K562 (cell line): Measurements from ENCODE around the gene CCDC87. TPM values are rescaled to one million over a fixed set of nuclear protein-coding genes. Genes with fewer than 3 reads are reported as not detected.

Source experiments
- ARID1B ChIP-seq: fragments of 450-650 bp; IDR thresholded peaks from 2 replicates; pipeline ENCODE4 v1.6.1; 2016; ENCODE audit warnings: antibody characterized with exemption, mild to moderate bottlenecking, inconsistent platforms
- MXI1 ChIP-seq: IDR thresholded peaks from 2 replicates; pipeline ENCODE4 v1.6.1; 2011; ENCODE audit warnings: low read depth, mild to moderate bottlenecking, improper control_type of control experiment, low read length
- PURB ChIP-seq: sonication (generic); formaldehyde crosslinking; IDR thresholded peaks from 2 replicates; pipeline ENCODE4 v1.9.0; 2021; ENCODE audit warnings: low read depth, mild to moderate bottlenecking, missing genetic modification reagents
- TAF15 ChIP-seq: fragments of 200-400 bp; formaldehyde crosslinking; IDR thresholded peaks from 2 replicates; pipeline ENCODE4 v1.6.1; 2017; ENCODE audit warnings: mild to moderate bottlenecking, low read depth, low read length, moderate library complexity
- ZNF184 ChIP-seq: sonication (generic); formaldehyde crosslinking; IDR thresholded peaks from 2 replicates; pipeline ENCODE4 v1.5.0; 2020; ENCODE audit warnings: missing genetic modification reagents
- ZNF24 ChIP-seq: fragments of 450-650 bp; IDR thresholded peaks from 2 replicates; pipeline ENCODE4 v1.6.1; 2016
- ZNF282 ChIP-seq: sonication (generic); formaldehyde crosslinking; IDR thresholded peaks from 2 replicates; pipeline ENCODE4 v1.8.1; 2023; ENCODE audit warnings: missing genetic modification reagents
- ZNF444 ChIP-seq: fragments of 250-450 bp; sonication (Bioruptor Pico); IDR thresholded peaks from 2 replicates; pipeline ENCODE4 v1.4.0; 2020; ENCODE audit warnings: mild to moderate bottlenecking, moderate library complexity
- ZNF644 ChIP-seq: fragments of 200-800 bp; sonication (Bioruptor generic); IDR thresholded peaks from 2 replicates; pipeline ENCODE4 v1.6.1; 2016; ENCODE audit warnings: low read depth, missing genetic modification characterization, missing compliant biosample characterization
- polyA plus RNA-seq, 8 experiments: library from polyadenylated mRNA; depleted of rRNA in 4 of 8; stranded (reverse) in 5 of 8; unstranded in 3 of 8; fragments of >200 nt; fragmentation: Nextera tagmentation in 2 of 8; fragmentation: Illumina TruSeq in 1 of 8; extraction: Ambion mirVana in 2 of 8; extraction: Trizol in 1 of 8; gene quantifications; 2 replicates each; pipeline versions ENCODE4 v1.2.1 to v1.2.3, GENCODE V29; 2011 to 2014; ENCODE audit warnings: inconsistent platforms in 1 of 8, missing spikeins in 1 of 8
- total RNA-seq, 7 experiments: library from RNA; depleted of rRNA in 6 of 7; stranded (reverse); fragments of >200 nt in 6 of 7; fragmentation: Illumina TruSeq in 2 of 7; extraction: Trizol in 2 of 7; gene quantifications; 2 replicates each; pipeline versions ENCODE4 v1.2.1 to v1.2.3, GENCODE V29; 2011 to 2021; ENCODE audit warnings: low replicate concordance in 1 of 7
- TF ChIP-seq, protein P1 (sequence below): fragments of 250-450 bp; sonication (Bioruptor Pico); IDR thresholded peaks from 2 replicates; pipeline ENCODE4 v1.4.0; 2020
- TF ChIP-seq, protein P2 (sequence below): fragments of 450-650 bp; IDR thresholded peaks from 2 replicates; pipeline ENCODE4 v1.7.0; 2016; ENCODE audit warnings: borderline replicate concordance
- TF ChIP-seq, protein P3 (sequence below): fragments of 450-650 bp; formaldehyde crosslinking; IDR thresholded peaks from 2 replicates; pipeline ENCODE4 v1.4.0; 2020; ENCODE audit warnings: mild to moderate bottlenecking, moderate library complexity
- TF ChIP-seq, protein P4 (sequence below), 2 experiments: fragments of 450-650 bp; IDR thresholded peaks; 2 replicates each; pipeline ENCODE4 v1.6.1; 2016
- TF ChIP-seq, protein P5 (sequence below): fragments of 450-650 bp; formaldehyde crosslinking; IDR thresholded peaks from 2 replicates; pipeline ENCODE4 v1.4.0; 2022; ENCODE audit warnings: missing genetic modification characterization
- TF ChIP-seq, protein P6 (sequence below): fragments of 250-450 bp; sonication (Bioruptor Pico); IDR thresholded peaks from 2 replicates; pipeline ENCODE4 v1.8.0; 2021; ENCODE audit warnings: borderline replicate concordance, mild to moderate bottlenecking, moderate library complexity; ENCODE audit not compliant: poor library complexity, severe bottlenecking

The CCDC87 gene
- total and polyA plus RNA-seq, 9 of the 15 experiments (the other 6 are each of a cell fraction or from before 2014, with no cell fraction given) = 0.03 to 0.44 (median 0.15) TPM; not detected in 1

DNA sequence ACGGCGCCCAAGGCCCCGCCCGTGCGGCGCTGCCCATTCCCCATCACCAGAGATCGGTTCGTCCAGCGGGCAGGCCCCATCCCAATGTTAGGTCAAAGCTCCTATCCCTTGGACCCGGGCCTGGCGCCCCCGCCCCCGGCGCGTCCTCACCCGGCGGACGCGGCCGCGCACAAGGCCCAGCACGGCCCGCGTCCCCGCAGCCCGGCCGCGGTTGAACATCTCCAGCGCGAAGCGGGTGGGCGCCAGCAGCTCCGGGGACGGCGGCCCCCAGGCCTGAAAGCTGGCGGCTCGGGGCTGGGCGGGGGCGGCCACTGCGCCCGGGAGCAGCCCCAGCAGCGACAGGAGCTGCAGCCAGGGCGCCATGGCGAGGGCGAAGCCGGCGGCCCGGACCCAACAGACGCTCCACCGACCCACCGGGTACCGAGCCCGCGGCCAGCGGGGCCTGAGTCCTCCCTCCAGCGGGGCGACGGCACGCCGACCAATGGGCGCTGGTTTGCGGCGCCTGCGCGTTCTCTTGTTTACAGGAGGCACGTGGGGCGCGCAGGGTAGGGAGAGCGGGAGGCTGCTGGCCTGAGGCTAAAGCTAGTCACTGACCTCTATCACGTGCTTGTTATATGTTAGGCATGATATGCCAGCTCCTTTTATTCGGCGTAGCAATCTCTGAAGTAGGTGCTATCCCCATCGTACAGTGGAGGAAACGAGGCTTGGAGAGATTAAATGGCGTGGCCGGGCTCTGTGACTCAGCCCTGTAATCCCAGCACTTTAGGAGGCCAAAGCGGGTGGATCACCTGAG lies 24.5 kb downstream of the CCDC87 start, which contains the start of gene CTSF (continued):
- TF ChIP-seq, protein P1, sequence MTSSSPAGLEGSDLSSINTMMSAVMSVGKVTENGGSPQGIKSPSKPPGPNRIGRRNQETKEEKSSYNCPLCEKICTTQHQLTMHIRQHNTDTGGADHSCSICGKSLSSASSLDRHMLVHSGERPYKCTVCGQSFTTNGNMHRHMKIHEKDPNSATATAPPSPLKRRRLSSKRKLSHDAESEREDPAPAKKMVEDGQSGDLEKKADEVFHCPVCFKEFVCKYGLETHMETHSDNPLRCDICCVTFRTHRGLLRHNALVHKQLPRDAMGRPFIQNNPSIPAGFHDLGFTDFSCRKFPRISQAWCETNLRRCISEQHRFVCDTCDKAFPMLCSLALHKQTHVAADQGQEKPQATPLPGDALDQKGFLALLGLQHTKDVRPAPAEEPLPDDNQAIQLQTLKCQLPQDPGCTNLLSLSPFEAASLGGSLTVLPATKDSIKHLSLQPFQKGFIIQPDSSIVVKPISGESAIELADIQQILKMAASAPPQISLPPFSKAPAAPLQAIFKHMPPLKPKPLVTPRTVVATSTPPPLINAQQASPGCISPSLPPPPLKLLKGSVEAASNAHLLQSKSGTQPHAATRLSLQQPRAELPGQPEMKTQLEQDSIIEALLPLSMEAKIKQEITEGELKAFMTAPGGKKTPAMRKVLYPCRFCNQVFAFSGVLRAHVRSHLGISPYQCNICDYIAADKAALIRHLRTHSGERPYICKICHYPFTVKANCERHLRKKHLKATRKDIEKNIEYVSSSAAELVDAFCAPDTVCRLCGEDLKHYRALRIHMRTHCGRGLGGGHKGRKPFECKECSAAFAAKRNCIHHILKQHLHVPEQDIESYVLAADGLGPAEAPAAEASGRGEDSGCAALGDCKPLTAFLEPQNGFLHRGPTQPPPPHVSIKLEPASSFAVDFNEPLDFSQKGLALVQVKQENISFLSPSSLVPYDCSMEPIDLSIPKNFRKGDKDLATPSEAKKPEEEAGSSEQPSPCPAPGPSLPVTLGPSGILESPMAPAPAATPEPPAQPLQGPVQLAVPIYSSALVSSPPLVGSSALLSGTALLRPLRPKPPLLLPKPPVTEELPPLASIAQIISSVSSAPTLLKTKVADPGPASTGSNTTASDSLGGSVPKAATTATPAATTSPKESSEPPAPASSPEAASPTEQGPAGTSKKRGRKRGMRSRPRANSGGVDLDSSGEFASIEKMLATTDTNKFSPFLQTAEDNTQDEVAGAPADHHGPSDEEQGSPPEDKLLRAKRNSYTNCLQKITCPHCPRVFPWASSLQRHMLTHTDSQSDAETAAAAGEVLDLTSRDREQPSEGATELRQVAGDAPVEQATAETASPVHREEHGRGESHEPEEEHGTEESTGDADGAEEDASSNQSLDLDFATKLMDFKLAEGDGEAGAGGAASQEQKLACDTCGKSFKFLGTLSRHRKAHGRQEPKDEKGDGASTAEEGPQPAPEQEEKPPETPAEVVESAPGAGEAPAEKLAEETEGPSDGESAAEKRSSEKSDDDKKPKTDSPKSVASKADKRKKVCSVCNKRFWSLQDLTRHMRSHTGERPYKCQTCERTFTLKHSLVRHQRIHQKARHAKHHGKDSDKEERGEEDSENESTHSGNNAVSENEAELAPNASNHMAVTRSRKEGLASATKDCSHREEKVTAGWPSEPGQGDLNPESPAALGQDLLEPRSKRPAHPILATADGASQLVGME (CRISPR knock-in tag) = no peak
- TF ChIP-seq, protein P2, sequence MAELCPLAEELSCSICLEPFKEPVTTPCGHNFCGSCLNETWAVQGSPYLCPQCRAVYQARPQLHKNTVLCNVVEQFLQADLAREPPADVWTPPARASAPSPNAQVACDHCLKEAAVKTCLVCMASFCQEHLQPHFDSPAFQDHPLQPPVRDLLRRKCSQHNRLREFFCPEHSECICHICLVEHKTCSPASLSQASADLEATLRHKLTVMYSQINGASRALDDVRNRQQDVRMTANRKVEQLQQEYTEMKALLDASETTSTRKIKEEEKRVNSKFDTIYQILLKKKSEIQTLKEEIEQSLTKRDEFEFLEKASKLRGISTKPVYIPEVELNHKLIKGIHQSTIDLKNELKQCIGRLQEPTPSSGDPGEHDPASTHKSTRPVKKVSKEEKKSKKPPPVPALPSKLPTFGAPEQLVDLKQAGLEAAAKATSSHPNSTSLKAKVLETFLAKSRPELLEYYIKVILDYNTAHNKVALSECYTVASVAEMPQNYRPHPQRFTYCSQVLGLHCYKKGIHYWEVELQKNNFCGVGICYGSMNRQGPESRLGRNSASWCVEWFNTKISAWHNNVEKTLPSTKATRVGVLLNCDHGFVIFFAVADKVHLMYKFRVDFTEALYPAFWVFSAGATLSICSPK = no peak
- TF ChIP-seq, protein P3, sequence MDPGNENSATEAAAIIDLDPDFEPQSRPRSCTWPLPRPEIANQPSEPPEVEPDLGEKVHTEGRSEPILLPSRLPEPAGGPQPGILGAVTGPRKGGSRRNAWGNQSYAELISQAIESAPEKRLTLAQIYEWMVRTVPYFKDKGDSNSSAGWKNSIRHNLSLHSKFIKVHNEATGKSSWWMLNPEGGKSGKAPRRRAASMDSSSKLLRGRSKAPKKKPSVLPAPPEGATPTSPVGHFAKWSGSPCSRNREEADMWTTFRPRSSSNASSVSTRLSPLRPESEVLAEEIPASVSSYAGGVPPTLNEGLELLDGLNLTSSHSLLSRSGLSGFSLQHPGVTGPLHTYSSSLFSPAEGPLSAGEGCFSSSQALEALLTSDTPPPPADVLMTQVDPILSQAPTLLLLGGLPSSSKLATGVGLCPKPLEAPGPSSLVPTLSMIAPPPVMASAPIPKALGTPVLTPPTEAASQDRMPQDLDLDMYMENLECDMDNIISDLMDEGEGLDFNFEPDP (CRISPR knock-in tag) = no peak
- TF ChIP-seq ZNF184 (CRISPR knock-in tag) (no peak), ZNF282 (CRISPR knock-in tag) (no peak), ZNF644 (tag) (no peak), MXI1 (peak; percentile 64; the same call in 1 of the 2 replicates), TAF15 (no peak), ZNF24 (no peak), PURB (no peak), ZNF444 (CRISPR knock-in tag) (no peak), ARID1B (peak; percentile 28; the same call in 1 of the 2 replicates)
- TF ChIP-seq, protein P4, sequence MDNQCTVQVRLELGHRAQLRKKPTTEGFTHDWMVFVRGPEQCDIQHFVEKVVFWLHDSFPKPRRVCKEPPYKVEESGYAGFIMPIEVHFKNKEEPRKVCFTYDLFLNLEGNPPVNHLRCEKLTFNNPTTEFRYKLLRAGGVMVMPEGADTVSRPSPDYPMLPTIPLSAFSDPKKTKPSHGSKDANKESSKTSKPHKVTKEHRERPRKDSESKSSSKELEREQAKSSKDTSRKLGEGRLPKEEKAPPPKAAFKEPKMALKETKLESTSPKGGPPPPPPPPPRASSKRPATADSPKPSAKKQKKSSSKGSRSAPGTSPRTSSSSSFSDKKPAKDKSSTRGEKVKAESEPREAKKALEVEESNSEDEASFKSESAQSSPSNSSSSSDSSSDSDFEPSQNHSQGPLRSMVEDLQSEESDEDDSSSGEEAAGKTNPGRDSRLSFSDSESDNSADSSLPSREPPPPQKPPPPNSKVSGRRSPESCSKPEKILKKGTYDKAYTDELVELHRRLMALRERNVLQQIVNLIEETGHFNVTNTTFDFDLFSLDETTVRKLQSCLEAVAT (IDR thresholded peaks at IDR 0.05) = no peak
- TF ChIP-seq, protein P5, sequence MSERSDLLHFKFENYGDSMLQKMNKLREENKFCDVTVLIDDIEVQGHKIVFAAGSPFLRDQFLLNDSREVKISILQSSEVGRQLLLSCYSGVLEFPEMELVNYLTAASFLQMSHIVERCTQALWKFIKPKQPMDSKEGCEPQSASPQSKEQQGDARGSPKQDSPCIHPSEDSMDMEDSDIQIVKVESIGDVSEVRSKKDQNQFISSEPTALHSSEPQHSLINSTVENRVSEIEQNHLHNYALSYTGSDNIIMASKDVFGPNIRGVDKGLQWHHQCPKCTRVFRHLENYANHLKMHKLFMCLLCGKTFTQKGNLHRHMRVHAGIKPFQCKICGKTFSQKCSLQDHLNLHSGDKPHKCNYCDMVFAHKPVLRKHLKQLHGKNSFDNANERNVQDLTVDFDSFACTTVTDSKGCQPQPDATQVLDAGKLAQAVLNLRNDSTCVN = no peak
- TF ChIP-seq, protein P6, sequence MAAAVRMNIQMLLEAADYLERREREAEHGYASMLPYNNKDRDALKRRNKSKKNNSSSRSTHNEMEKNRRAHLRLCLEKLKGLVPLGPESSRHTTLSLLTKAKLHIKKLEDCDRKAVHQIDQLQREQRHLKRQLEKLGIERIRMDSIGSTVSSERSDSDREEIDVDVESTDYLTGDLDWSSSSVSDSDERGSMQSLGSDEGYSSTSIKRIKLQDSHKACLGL (CRISPR knock-in tag) = no peak
